GM19324 (cell line): ENCODE measurements around the gene DMRT1.

Experiments used
- ATAC-seq: cut with Tn5 transposase; IDR thresholded peaks from one replicate; pipeline ENCODE4 v1.9.1; 2021; ENCODE audit warnings: mild to moderate bottlenecking, moderate library complexity; ENCODE audit not compliant: unreplicated experiment, low FRiP score

Gene DMRT1

DNA sequence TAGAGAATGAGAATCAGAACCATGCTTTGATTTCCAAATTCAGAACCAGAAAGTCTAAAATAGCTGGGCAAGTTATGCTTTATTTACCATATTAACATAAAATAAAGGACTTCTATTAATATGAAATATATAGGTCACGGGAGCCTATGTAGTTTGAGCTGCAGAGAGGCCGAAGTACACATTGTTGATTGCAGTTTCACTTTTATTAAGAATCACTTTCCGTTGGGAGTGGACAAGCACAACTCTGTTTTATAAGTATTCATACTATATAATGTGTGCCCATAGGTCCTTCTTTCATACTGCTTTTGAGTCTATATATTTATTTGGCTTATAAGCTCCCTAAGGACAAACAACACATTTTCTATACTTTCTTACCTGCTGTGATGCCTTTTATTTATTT is 76.2 kb downstream of the DMRT1 start:
- no peak for ATAC-seq

DNA sequence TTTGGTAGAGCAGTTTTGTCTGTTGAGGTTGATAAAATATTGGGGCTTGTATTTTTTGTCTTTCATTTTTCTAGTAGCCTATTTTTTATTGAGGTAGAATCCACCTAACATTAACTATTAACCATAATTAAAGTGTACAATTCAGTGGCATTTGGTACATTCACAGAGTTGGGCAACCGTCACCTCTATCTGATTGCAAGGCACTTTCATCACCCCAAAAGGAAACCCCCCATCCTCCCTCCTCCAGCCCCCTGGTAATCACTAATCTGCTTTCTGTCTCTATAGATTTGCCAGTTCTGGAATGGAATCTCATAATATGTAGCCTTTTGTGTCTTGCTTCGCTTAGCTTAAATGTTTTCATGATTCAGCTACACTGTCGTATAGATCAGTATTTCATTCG is 79.4 kb downstream of the DMRT1 start:
- ATAC-seq, result no peak

DNA sequence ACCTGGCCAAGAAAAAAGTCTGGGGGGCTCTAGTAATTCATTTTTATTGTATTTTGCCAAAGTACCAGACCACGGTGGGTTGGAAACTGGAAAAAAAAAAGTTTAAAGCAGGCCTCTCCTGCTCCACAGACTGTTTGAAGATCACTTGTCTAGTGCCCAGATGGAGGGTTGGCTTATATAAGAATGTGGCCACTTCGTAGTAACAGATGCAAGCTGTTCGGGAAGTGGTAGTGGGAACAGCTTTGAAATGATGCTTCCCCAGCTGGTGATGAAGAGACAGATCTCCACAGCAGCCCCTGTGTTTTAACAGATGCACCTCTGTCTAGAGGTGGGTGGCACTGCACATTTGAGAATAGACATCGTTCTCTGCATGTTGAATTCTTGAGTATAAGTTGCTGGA is 80.7 kb downstream of the DMRT1 start:
- ATAC-seq, result no peak

DNA sequence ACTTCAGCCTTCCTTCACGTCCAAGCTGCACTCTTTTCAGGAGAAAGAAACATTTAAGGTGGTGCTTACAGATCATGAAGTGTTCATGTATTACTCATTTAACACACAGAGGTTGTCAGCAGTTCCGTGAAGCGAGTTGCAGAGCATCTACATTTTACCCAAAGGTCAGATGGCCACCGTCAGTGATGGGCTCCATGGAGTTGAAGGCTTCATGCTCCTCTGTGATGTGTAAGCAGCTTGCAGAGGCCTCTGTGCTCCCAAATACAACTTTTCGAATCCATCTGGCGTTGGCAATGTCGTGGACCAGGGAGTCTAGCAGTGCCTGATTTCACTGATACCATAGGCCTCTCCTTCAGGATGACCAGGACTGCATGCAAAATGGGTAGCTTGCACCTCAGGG is 81.2 kb downstream of the DMRT1 start:
- no peak for ATAC-seq

DNA sequence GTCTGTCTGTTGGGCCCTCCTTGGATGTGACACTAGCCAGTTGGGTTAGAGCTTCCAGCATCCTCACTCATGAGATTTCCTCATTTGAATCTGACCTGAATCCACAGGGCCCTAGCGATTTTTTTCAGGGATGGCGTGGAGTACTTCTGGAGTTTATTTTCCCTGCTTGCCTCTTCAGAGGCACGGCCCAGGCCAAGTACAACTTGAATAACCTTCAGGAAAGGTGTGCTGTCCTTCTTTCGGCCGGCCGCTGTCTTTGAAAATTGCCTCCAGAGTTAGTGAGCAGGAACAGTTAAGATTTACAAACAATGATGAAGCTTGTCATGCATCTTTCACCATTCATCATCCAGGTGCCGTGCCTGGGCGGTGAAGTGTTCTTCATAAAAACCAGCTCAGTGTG is 85.5 kb downstream of the DMRT1 start:
- ATAC-seq, result no peak

DNA sequence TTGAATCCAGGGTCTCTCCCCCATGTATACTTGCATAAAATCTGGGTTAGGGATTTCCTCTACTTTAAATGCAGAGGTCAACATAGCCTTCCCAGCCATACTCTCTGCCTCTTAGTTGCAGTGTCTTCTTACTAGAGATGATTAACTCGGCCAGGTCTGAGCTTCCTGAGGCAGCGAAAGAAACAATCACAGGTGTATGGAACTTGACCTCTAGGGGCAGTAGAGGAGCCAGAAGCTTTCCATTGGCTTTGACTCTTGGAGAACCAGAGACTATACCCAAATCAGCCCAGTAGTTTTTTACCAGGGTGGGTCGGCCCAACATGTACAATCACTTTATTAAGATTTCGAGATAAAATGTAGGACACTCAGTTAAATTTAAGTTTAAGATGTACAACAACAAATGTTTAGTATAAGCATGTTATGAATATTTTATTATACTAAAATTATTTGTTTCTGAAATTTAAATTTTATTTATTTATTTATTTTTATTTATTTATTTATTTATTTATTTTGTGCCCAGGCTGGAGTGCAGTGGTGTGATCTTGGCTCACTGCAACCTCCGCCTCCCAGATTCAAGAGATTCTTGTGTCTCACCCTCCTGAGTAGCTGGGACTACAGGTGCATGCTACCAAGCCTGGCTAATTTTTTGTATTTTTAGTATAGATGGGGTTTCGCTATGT is 87.0 kb downstream of the DMRT1 start:
- no peak for ATAC-seq

DNA sequence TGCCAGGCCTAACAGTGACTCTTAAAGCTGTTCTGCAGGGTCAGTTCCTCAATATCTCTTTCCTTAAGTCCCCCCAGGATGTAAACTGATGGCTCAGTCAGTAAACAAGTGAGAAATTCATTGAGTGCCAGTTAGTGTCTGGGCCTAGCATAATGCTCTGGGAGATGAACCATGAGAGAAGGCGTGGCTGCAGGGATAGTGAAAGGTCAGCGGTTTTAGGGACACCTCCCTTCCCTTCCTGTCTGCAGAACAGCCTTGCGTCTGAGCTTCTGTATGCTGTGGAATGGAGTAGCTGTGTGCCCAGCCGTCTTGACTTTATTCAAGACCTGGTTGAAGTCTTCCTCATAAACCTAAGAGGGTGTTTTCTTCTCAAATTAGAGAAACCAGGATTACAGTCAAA is 88.2 kb downstream of the DMRT1 start:
- ATAC-seq, result no peak

DNA sequence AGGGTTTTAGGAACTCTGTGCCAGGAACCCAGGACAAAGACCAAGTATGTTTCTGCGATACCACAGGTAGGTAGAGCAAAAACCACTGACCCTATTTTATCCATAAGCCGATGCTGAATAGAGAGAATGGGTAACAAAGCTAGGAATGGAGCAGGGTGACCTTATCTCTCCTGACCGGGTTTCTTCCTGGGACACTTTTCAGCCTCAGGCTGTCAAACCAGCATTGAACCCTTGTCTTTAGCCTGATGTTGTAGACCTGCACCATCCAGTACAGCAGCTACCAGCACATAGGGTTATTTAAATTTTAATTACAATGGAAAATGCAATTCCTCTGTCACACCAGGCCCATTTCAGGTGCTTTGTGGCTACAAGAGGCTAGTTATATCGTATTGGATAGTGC is 91.9 kb downstream of the DMRT1 start:
- ATAC-seq, result no peak

DNA sequence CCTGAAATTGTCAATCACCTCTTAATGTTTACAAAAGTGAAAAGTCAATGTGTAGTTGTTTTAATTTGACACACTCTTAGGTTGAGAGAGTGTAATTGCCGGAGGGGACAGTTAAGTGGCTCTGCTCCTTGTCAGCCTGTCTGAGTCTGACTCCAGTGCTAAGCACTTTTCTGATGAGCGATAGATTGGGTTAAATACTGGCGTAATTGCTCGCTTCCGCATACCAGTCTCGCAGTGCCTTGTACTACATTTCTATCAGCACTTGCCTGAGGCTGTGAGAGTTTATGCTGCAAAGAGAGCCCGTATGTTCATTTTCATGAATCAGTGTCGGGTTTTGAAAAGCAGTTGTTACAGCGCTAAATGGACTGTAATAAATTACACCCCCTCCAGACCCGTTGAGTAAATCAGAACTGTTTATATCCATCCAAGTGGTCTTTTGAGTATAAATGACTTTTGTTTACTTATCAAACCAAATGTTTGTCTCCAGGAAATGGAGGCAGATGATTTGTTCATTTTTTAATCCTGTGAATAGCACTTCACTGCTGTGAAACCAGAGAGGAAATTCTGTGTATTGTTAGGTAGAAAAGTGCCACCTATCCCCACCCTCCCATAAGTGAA is 94.0 kb downstream of the DMRT1 start:
- ATAC-seq, result no peak

DNA sequence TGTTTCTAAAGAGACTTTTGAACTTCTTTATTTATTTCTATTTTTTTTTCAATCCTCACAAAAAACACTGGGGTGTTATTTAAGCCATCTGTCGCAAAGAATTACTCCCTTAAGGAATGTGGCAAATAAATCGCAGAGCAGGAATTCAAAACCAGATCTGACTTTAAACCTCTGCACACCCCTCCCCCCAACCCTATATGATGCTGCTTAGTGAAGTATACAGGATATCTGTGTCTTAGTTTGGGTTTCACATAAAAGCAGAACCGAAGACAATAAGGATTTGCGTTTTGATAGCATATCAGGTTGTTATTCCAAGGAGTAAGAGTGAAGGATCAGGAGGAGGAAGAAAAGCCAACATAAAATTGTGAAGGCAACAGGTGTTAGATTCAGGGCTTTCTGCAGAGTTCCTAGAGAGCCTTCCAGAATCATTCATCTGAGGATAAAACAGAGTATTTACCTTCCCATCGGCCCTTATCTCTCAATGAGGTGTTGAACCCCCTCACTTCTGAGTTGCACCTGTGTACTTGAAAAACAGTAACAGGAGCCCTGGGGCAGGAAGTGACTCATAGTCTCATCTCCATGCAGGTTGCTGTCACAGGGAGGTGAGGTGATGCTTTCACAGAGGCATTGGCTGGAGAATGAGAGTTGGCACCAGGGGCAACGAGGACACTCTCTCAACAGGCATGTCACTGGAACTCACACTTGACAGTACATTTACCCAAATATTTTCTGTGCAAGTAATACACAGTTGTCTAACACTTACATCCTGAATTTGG is 101.5 kb downstream of the DMRT1 start:
- no peak for ATAC-seq

DNA sequence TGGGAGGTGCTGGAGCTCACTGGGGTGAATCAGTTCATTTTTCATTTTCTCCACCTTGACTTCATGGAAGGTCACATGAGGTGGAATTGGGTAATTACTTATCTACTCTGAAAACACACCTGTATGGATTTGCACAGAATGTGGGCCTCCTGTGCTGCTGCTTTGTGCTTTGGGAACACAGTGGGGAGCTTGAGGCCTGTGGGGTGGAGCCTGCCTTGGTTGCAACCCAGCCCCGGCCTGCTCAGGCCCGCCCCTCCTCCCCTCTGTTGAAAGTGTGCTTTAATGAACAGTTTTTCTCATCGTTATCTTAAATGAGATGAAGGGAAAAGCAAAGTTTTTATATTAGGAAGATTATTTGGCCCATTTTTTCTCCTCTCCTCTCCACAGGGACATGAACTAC is 106.5 kb downstream of the DMRT1 start:
- ATAC-seq, result no peak

DNA sequence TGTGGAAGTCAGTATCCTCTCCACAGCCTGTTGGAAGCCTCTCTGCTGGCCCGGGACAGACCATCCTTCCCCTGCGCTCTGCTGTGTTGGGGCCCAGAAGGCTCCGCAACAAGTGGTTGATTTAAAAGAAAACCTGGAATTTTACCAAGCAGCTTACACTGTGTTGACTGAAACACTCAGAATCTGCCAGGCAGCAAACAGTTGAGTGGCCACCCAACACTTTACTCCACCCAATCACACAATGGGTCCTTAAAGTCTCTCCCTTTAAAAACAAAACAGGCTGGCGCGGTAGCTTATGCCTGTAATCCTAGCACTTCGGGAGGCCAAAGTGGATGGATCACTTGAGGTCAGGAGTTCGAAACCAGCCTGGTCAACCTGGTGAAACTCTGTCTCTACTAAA is 107.0 kb downstream of the DMRT1 start:
- no peak for ATAC-seq

DNA sequence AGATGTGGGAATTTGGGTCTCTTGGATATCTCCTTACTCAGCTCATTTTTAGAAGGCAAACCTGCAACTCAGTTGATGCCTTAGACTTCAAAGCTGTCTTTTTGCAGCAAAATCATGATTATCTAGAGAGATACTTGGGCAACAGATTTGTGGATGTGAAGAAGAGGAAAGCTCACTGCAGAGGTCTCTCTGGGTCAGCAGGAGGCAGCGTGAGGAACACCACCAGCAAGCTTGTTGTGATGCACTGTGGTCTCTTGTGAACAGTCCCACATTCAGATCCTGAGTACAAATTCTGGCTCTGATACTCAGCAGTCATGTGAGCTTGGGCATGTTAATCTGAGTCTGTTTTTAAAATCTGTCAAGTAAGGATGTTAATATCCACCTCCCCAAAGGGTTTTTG is 108.6 kb downstream of the DMRT1 start:
- ATAC-seq, result no peak

DNA sequence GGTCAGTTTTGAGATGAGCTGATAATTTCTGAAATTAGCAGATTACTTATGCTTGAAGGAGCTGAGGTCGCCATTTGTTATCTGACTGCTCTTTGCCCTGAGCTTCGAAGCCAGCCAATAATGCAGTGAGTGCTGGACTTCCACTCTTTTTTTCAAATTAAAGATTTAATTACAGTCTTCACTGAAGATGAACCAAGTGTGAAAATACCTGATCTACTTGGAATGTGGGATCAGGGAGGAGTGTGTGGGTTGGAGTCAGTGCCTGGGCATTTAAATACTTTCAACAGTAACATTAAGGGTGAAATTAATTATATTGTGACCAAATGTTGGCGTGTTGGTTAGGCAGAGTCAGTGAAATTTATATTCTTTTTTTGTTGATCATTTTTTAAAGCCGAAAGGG is 111.0 kb downstream of the DMRT1 start:
- no peak for ATAC-seq

DNA sequence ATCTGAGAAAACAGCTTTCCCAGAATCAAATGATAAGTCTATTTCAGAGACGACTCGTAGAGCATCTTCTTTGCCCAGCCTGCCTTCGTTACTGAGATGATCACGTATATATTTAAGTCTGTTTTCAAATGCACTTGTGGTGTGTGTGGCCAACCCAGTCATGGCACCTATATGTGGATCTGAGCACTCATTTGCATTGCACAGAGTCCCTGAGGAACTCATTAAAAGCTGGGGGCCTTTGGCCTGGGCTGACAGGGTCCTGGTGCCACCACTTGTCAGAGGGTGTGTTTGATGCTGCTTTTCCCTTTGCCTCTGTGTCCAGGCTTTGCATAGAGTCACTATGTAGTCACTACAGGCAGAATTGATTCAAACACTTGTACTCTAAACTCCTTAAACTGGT is 117.6 kb downstream of the DMRT1 start:
- no peak for ATAC-seq

DNA sequence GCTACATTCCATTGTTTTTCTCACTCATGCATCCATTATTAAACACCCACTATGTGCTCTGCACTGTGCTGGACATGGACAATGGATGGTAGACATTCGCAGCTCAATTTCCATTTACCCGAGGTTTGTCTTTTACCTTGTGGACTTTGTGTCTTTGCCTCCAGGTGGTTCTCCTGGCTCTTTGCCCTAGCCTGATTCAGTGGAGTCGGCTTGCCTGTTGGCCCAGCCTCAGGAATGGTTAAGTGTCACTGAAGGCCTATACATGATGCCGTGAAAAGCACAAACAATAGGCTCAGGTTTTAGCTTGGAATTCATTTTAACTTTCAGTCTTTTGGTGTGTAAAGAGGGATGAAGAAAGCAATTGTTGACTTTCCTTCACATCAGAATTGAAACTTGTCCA is 118.4 kb downstream of the DMRT1 start:
- ATAC-seq, result no peak

DNA sequence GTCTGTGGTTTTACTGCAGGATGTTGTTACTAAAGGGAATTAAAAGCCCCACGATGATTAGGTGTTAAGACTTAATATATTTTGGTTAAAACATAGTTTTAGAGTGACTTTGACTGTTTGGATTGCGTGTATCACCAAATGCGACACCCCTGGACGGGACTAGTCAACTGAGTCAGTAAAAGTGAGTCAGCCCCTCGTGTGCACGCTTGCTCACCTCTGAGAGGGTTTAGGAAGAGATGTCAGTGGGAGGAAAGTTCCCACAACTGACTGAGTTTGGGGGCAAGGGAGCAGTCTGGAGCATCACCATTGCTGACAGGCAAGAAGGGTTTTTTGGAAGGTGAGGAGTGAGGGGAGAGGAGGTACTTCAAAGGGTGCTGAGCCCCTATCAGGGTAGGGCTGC is 120.5 kb downstream of the DMRT1 start:
- no peak for ATAC-seq

DNA sequence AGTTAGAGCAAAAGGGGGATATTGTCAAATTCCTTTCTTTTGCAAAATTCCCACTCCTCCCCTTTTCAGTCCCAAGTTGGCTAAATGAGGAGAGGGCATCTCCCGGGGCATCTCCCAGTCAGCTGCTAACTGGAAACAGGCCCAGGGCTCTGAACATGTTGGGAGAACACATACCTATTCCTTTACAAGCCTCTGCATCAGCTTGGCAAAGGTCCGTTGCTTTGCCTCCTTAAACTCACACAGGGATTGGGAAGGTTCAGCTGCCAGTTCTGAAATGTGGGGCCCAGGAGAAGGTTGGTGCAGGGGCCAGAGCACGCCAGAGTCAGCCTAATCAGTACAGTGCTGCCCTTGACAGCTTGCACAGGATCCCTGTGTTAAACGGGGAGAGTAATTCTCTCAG is 124.0 kb downstream of the DMRT1 start:
- no peak for ATAC-seq

DNA sequence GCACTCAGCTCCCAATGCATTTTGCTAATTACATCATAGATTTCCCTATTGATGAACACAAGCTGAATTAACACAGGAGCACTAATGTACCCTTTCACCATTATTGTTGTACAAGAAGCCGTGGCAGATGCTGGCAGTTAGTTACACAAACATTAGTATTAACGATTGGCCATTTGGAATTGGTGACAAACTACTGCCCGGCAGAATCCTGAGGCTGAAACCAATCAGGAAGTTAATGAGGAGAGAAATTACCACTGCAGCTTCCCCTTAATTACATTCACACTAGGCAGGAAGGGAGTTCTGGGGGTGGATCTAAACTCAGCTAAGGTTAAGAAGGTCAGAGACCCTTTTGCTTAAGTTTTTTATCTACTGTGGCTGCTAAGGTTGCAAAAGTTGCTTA is 125.4 kb downstream of the DMRT1 start:
- ATAC-seq, result no peak

DNA sequence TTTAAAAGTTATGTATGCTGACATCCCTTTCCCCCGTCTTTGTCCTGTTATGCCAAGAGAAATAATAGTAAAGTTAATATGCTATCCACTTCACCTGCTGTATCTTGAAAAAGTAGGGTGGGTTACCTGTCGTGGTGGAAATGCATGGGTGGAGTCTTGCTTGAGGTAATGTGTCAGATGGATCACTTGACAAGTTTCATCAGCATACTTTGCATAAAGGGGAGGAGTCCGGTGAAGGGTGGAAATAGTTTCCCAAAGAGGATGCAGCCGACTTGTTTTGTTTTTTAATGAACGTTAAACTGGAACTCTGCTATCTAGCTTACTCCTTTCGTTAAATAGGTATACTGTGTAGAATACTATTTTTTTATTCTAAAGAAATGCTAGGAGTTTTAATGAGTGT is 125.9 kb downstream of the DMRT1 start:
- ATAC-seq, result no peak

DNA sequence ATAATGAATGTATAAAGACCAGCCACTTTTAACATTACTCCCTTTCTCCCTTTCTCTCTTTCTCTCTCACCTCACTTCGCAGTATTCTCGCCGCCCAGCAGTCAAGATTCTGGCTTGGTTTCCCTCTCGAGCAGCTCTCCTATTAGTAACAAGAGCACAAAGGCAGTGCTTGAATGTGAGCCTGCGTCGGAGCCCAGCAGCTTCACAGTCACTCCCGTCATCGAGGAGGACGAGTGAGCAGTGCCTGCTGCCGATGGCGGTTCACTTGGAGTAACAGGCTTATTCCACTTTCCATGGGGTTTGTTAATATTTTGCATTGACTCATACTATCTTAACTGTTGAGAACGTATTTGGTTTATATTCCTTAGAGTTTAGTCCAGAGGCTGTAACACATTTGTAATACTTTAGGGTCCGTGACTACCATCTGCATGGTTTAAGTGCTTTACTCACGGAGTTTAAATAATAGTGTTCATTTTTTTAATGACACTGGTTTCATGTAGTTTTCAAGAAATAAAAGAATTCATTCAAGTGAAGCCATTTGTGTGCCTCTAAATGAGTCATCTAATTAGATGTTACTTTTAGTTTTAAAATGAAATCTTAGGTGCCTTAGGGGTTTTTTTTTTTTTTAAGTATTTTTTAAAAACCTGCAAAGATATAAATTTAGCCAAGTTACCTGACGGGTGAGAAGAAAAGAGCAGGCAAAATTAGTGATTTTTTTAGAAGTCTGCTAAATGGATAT is 126.6 kb downstream of the DMRT1 start:
- no peak for ATAC-seq
